HG02938 (cell line): ENCODE measurements around the gene TCTN1.
"Not testable (repeated sequence)": the region's sequence is repeated elsewhere in the genome, so short reads cannot be mapped to it uniquely, and the experiment has no call there.

ENCODE experiments used
- ATAC-seq: cut with Tn5 transposase; IDR thresholded peaks from one replicate; pipeline ENCODE4 v1.9.1; 2021; ENCODE audit warnings: mild to moderate bottlenecking, moderate library complexity; ENCODE audit not compliant: unreplicated experiment

The TCTN1 gene

DNA sequence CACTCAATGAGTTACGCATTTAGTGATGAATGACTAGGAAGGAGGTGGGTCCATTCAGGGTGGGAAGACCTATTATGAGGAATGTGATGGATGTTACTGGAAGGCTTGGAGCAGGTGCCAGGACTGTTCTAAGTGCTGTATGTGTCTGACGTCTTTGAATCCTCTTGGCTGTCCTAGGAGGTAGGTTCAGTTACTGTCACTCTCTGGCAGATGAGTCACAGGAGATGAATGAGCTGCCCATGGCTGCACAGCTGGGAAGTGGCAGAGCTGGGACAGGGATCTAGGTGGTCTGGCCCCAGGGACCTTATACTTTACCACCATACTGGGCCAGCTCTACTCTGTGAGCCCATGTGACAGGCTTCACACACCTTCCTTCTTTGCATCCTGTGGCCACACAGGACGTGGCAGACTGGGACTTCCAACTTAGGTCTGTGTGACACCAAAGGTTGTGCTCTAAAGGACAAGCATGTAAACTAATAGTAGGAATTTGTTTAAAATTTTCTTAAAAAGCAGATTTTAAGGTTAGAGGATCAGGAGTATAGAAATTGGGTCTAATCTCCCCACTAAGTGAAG lies 24.0 kb downstream of the TCTN1 start:
- no peak for ATAC-seq

DNA sequence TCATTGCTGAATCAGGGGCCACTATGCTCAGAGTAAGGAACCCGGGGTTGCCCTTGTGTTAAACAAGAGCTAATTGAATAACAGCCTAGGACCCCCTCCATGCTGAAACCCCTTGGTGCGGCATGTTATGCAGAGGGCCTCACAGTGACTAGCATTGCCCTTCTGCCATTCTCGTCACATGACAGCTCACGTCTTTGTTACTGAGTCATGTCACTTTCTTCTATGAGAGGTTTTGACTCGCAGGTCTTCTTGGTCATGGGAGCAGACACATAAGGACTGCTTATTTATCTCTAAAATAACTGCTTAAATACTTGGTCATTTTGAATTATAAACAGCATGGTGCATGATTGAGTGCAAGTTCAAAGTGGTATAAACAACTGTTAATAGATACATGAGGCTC lies 24.9 kb downstream of the TCTN1 start:
- ATAC-seq: no peak

GRCh38 chr12:110639336-110640141 lies 25.6 kb downstream of the TCTN1 start:
- no peak for ATAC-seq

GRCh38 chr12:110640275-110641025 lies 26.5 kb downstream of the TCTN1 start:
- ATAC-seq: no peak

- no peak for ATAC-seq
These were observed 27.6 kb downstream of the TCTN1 start for GRCh38 chr12:110641521-110641920.

- no peak for ATAC-seq
These were observed 33.7 kb downstream of the TCTN1 start for GRCh38 chr12:110647631-110648040.

GRCh38 chr12:110649341-110649847 lies 35.5 kb downstream of the TCTN1 start:
- ATAC-seq: no peak

- ATAC-seq: not testable (repeated sequence)
These were observed 40.3 kb downstream of the TCTN1 start for GRCh38 chr12:110654238-110654637.

DNA sequence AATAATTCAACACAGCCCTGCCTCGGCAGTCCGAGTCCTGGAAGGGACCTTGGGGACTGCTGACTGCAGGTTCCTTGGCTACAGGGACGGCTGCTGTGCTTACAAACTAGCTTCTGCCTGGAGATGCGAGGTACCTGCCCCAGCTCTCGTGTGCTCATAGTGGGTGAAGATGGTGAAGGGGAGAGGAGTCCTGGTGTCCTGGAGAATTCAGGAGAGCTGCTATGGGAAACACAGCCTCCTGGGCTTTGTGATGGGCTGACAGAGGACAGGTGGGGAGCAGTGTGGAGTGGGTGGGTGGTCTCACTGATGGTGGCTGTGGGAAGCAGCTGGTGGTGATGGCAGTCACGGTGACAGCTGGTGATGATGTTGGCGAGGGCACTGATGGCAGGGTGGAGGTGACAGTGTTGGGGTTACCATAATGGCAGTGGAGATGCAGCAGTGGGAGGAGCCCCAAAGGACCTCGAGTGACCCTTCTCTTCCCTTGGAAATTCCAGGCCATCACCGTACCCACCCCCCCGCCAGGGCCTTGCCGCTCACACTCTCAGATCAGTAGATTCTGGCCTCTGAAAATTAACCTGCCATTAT lies 42.2 kb downstream of the TCTN1 start:
- ATAC-seq: no peak

DNA sequence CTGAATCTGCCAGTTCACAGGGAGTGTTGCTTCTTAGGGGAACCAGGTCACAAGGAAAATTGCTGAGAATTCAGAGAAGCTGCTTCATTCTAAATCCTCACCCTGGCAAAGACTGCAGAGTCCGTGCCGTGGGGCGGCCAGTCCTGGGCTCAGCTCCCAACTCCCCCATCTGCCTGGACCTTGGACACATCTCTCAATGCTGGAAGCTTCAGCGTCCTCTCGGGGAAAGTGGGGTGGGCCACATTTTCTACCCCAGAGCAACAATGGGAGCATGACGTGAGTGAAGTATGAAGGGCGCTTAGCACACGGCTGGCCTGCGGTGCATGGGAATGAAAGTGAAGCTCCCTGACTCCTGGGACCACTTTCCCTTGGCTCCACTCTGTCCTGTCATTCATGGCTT lies 43.8 kb downstream of the TCTN1 start:
- ATAC-seq: no peak

GRCh38 chr12:110658242-110658641 lies 44.3 kb downstream of the TCTN1 start:
- ATAC-seq: no peak

GRCh38 chr12:110658878-110659277 lies 44.9 kb downstream of the TCTN1 start:
- no peak for ATAC-seq

DNA sequence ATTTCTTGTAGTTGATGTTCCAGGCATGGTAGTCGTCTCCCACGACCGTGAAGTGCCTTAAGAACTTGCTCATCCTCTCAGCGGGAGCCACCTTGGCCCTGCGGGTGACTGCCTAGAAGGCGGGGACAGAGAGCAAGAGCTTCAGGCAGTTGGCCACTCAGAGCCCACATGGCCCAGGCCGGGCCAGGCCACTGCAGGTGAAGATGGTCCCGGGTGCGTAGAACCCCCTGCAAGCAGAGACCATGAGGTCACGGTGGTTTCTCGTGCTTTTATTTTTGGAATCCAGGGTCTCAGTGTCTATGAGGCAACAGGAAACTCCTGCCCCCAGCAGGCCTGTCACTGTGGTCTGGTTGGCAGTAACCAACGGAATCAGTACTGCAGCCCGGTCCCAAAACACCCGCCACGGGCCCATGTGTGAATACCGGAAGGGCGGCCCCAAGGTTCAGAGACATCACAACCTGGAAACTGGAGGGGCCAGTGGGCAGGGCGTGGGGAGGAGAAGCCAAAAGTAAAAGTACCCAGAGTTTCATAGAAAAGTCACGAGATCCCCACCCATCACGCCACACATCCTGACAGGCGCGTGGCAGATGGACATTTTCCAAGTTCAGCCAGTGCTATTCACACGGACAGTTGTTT lies 47.5 kb downstream of the TCTN1 start:
- ATAC-seq: peak; percentile 86

GRCh38 chr12:110666892-110667291 lies 53.0 kb downstream of the TCTN1 start:
- ATAC-seq: no peak

DNA sequence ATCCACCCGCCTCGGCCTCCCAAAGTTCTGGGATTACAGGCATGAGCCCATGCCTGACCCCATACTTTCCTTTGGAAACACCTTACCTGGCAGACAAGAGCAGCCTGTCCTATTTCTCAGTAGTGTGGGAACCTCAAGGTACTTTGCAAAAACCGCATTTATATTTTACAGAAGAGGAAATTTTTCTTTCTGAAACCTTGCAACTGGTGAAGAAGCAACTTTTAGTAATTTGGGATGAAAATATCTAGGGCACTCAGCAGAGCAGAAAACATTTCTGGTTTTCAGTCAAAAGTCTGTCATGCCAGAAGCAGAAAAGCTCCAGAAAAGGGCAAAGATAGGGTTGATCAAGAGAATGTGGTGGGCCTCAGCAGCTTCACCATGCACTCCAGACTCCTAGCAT lies 53.7 kb downstream of the TCTN1 start:
- no peak for ATAC-seq

DNA sequence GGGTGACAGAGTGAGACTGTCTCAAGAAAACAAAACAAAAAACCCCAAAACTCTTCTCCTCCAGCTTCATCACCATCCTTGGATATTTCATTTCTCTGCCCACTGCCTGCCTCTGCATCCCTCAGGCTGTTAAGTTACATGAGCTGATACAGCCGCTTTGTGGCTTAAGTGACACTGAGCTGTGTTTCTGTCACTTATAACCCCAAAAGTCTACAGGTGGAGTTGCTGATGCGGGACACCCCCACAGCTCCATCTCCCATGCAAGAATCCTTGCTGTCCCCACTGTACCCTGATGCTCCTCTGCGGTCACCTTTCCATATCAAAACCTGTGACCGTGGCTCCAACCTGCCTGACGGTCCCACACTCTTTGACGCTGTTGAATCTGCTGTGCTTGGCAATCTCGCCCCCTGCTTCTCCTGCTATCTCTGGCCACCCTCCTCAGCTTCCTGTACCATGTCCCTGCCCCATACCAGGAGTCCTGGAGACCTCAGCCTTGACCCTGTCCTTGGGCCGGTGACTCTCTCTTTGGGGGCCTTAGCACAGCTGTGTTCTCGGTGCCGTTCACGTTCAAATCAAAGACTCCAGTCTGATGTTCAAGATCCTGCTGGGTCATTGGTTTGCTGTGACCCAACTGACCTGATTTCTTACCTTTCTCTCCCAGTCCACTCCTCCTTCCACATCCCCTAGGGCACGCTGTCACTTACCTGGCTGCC lies 54.7 kb downstream of the TCTN1 start:
- ATAC-seq: no peak

DNA sequence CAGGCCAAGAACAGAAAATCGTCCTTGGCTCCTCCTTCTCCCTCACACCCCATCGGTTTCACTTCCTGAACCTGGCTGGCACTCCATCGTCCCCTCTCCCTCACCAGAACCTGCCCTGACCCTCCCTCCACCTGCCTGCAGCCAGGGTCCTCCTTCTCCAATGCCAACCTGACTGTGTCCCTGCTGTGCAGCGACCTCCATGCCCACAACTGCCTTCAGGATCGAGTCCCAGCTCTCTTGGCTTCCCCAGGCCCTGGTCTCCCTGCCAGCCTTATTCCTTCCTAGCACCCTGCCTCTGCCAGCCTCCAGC lies 55.2 kb downstream of the TCTN1 start:
- ATAC-seq: no peak

DNA sequence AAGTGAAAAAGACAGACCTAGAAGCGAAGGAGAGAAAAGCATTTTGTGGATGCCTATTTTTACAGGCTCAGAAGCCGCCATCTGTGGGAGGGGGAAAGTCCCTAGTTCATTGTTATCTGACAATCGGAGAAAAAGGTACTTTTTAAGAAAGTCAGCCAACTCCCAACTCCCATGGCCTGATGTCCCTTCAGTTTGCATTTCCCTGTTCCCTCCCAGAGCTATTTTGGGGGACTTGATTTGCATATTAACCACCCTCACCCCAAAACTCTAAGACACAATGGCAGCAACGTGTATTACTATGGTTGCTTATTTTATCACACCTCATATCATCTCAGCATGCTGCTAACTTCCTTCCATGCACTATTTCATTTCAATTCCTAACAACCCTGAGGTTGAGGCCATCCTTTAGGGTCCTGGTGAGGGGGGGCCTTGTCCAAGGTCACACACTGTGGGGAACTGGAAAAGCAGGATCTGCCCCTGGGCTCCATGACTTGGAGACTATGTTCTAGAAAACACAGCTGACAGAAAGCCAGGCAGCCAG lies 56.3 kb downstream of the TCTN1 start:
- peak; percentile 62 for ATAC-seq

- no peak for ATAC-seq
These were observed 62.2 kb downstream of the TCTN1 start for GRCh38 chr12:110676171-110676570.
